GM19240 (cell line): ENCODE data around the gene SLC5A10.
"Not testable (repeated sequence)": the region's sequence is repeated elsewhere in the genome, so short reads cannot be mapped to it uniquely, and the experiment has no call there.

ENCODE experiments used
- DNase-seq: peaks from one replicate; pipeline ENCODE4 v3.0.0; 2011; ENCODE audit warnings: low spot score; ENCODE audit not compliant: insufficient read length

SLC5A10 gene

GRCh38 chr17:19040350-19040749, 88.4 kb downstream of the SLC5A10 start:
- not testable (repeated sequence) for DNase-seq

GRCh38 chr17:19041871-19042270, 89.9 kb downstream of the SLC5A10 start:
- DNase-seq = not testable (repeated sequence)

- not testable (repeated sequence) for DNase-seq
Measured at GRCh38 chr17:19042369-19042768, 90.4 kb downstream of the SLC5A10 start.

GRCh38 chr17:19043032-19043431, 91.1 kb downstream of the SLC5A10 start:
- DNase-seq = not testable (repeated sequence)

- not testable (repeated sequence) for DNase-seq
Measured at GRCh38 chr17:19044643-19045042, 92.7 kb downstream of the SLC5A10 start.

GRCh38 chr17:19046782-19047375, 94.9 kb downstream of the SLC5A10 start, which contains the start of gene GRAP:
TSS of gene GRAP (minus strand) at chr17:19046957. CDS start at chr17:19046926, 31 bp downstream.
- DNase-seq = not testable (repeated sequence)

- DNase-seq = not testable (repeated sequence)
Measured at GRCh38 chr17:19047510-19047909, 95.5 kb downstream of the SLC5A10 start.

GRCh38 chr17:19048826-19049225, 96.9 kb downstream of the SLC5A10 start:
- DNase-seq = not testable (repeated sequence)

- DNase-seq = not testable (repeated sequence)
Measured at GRCh38 chr17:19055447-19055846, 103.5 kb downstream of the SLC5A10 start.

- DNase-seq = not testable (repeated sequence)
Measured at GRCh38 chr17:19062009-19062717, 110.2 kb downstream of the SLC5A10 start.

- DNase-seq = not testable (repeated sequence)
Measured at GRCh38 chr17:19062718-19063325, 110.9 kb downstream of the SLC5A10 start.

- not testable (repeated sequence) for DNase-seq
Measured at GRCh38 chr17:19063326-19063956, 111.5 kb downstream of the SLC5A10 start.

GRCh38 chr17:19064378-19064777, 112.4 kb downstream of the SLC5A10 start:
- DNase-seq = not testable (repeated sequence)

GRCh38 chr17:19070318-19071168, 118.6 kb downstream of the SLC5A10 start:
- not testable (repeated sequence) for DNase-seq
